HFFc6 (cell line): Measurements from ENCODE around the gene ENOSF1. TPM values are rescaled to one million over a fixed set of nuclear protein-coding genes. Genes with fewer than 3 reads are reported as not detected.
"Not testable (repeated sequence)": the region's sequence is repeated elsewhere in the genome, so short reads cannot be mapped to it uniquely, and the experiment has no call there.

ENCODE experiments used
- DNase-seq: peaks from one replicate; pipeline ENCODE4 v3.0.0-alpha.2; 2018
- H3K27ac Mint-ChIP-seq: 2 replicates; pipeline ENCODE4 v1.8.0; 2020; ENCODE audit warnings: mild to moderate bottlenecking, mixed read lengths
- H3K27me3 Mint-ChIP-seq: 2 replicates; pipeline ENCODE4 v1.8.0; 2021; ENCODE audit warnings: mild to moderate bottlenecking, moderate library complexity, mixed read lengths; ENCODE audit not compliant: insufficient read depth
- H3K36me3 Mint-ChIP-seq: 2 replicates; pipeline ENCODE4 v1.8.0; 2021; ENCODE audit warnings: low read depth, mixed read lengths
- H3K4me1 Mint-ChIP-seq: 2 replicates; pipeline ENCODE4 v1.8.0; 2020; ENCODE audit warnings: low read depth, mixed read lengths
- H3K4me3 Mint-ChIP-seq: 2 replicates; pipeline ENCODE4 v1.8.0; 2020; ENCODE audit warnings: mild to moderate bottlenecking, moderate library complexity, mixed read lengths
- H3K9me3 Mint-ChIP-seq: 2 replicates; pipeline ENCODE4 v1.8.0; 2020; ENCODE audit warnings: mild to moderate bottlenecking, mixed read lengths
- CTCF ChIP-seq: fragments of 200-600 bp; sonication (generic); IDR thresholded peaks from 2 replicates; pipeline ENCODE4 v1.5.0; 2021; ENCODE audit warnings: antibody characterized with exemption, mild to moderate bottlenecking
- total RNA-seq, 6 experiments: library from RNA; stranded (reverse); fragmentation: NEBNext Ultra II Directional; extraction: Animal tissue kit (Norgen Biotek cat#: 25700); gene quantifications; 2 replicates in 1 of 6; 3 replicates in 5 of 6; pipeline ENCODE4 v1.2.3, GENCODE V29; 2021

ENOSF1 gene
- total RNA-seq, 6 experiments from 2014 or later: 8.3 to 15.7 (median 12.4) TPM

DNA sequence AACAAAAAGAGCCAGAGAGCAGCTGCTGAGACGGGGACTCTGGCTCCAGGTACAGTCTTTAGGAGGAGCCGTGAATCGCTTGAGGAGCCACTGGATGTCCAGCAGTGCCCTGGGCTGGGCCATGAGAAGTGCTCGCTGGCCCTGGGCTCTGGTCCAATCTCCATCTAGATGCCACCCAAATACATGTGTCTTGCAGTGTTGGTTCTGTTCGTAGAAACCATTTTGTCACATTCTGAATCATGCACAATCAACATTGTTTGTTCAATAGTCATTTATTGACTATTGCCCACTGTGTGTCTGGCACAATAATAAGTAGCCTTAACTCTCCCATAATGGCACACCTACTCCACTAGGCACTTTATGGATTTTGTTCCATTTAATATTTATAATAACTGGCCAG is 28.9 kb downstream of the ENOSF1 start:
- TF ChIP-seq CTCF: no peak
- Mint-ChIP-seq H3K4me1 (no peaks in the 10 kb centered on the region), H3K36me3 (peaks cover 8% of the 10 kb centered on the region; the same call in 1 of the 2 replicates), H3K9me3 (no peaks in the 10 kb centered on the region), H3K27me3 (peaks cover 5% of the 10 kb centered on the region), H3K4me3 (no peak overlapping the region), H3K27ac (no peak overlapping the region)
- DNase-seq: no peak

DNA sequence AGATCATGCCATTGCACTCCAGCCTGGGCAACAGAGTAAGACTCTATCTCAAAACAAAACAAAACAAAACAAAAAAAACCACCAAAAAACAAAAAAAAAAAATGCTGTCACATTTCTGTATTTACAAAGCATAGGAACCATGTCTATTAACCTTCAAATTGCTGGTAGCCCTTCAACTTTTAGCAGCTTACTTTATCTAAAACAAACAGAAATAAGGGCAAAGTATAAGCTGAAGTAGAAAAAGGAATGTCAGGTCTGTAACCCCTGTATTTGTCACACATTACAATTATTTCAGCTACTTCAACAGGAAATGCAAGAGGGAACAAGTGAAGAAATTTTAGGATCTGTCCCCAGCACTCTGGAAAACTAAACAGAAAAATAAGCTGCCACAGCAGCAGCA is 29.6 kb downstream of the ENOSF1 start:
- H3K27me3 Mint-ChIP-seq: peaks cover 5% of the 10 kb centered on the region
- no peak overlapping the region for H3K27ac Mint-ChIP-seq
- H3K4me3 Mint-ChIP-seq: no peak overlapping the region
- no peak for TF ChIP-seq CTCF
- no peak for DNase-seq
- H3K9me3 Mint-ChIP-seq: no peaks in the 10 kb centered on the region
- no peaks in the 10 kb centered on the region for H3K4me1 Mint-ChIP-seq
- peaks cover 8% of the 10 kb centered on the region; the same call in 1 of the 2 replicates for H3K36me3 Mint-ChIP-seq

DNA sequence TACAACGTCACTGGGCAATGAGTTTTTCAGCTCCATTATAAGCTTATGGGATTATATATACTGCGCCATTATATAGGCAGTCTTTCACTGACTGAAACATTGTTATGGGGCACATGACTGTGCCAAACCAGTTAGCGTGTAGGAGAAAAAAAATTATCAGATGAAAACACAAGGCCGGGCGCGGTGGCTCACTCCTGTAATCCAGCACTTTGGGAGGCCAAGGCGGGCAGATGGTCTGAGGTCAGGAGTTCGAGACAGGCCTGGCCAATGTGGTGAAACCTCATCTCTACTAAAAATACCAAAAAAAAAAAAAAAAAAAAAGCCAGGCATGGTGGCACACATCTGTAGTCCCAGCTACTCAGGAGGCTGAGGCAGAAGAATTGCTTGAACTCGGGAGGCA is 30.0 kb downstream of the ENOSF1 start:
- H3K9me3 Mint-ChIP-seq, H3K36me3 Mint-ChIP-seq, H3K4me3 Mint-ChIP-seq, DNase-seq, H3K27me3 Mint-ChIP-seq, H3K27ac Mint-ChIP-seq, H3K4me1 Mint-ChIP-seq: not testable (repeated sequence)

GRCh38 chr18:681985-682384 is 30.4 kb downstream of the ENOSF1 start:
- Mint-ChIP-seq H3K9me3 (no peaks in the 10 kb centered on the region), H3K4me3 (no peak overlapping the region), H3K27me3 (peaks cover 4% of the 10 kb centered on the region), H3K4me1 (no peaks in the 10 kb centered on the region), H3K36me3 (peaks cover 4% of the 10 kb centered on the region; the same call in 1 of the 2 replicates), H3K27ac (no peak overlapping the region)
- no peak for TF ChIP-seq CTCF
- no peak for DNase-seq

GRCh38 chr18:680392-680791 is 32.0 kb downstream of the ENOSF1 start:
- TF ChIP-seq CTCF: no peak
- Mint-ChIP-seq H3K36me3 (peaks cover 4% of the 10 kb centered on the region; the same call in 1 of the 2 replicates), H3K4me1 (no peaks in the 10 kb centered on the region), H3K27ac (no peak overlapping the region; the same call in 1 of the 2 replicates), H3K27me3 (peaks cover 5% of the 10 kb centered on the region), H3K9me3 (no peaks in the 10 kb centered on the region), H3K4me3 (no peak overlapping the region)
- no peak for DNase-seq

GRCh38 chr18:679516-679915 is 32.9 kb downstream of the ENOSF1 start:
- Mint-ChIP-seq H3K27me3 (peaks cover 7% of the 10 kb centered on the region), H3K27ac (no peak overlapping the region), H3K36me3 (peaks cover 4% of the 10 kb centered on the region; the same call in 1 of the 2 replicates), H3K4me1 (no peaks in the 10 kb centered on the region), H3K4me3 (no peak overlapping the region), H3K9me3 (no peaks in the 10 kb centered on the region)
- no peak for TF ChIP-seq CTCF
- DNase-seq: no peak
